Stomach (tissue), 9 donors: ENCODE measurements around the gene CD300C. TPM values are rescaled to one million over a fixed set of nuclear protein-coding genes. Genes with fewer than 3 reads are reported as not detected.

Experiments
- DNase-seq, 2 donors: peaks; one replicate each; pipeline versions ENCODE4 v3.0.0 to v3.0.0-alpha.2; 2013 to 2019
- H3K27ac ChIP-seq, 5 donors: fragments of 200-600 bp in 4 of 5; sonication (generic) in 4 of 5; one replicate each; pipeline ENCODE4 v1.5.1; 2013 to 2019; ENCODE audit warnings: mild to moderate bottlenecking in 1 of 5, moderate library complexity in 1 of 5
- H3K27me3 ChIP-seq, 3 donors: fragments of 200-600 bp; sonication (generic); one replicate each; pipeline ENCODE4 v1.5.1; 2017 to 2019; ENCODE audit warnings: mixed run types in 1 of 3
- H3K36me3 ChIP-seq, 4 donors: fragments of 200-600 bp; sonication (generic); 1 replicate in 3 of 4; 2 replicates in 1 of 4; pipeline ENCODE4 v1.5.1; 2016 to 2019
- H3K4me1 ChIP-seq, 4 donors: fragments of 200-600 bp; sonication (generic); one replicate each; pipeline ENCODE4 v1.5.1; 2016 to 2019
- H3K4me3 ChIP-seq, 4 donors: fragments of 200-600 bp; sonication (generic) in 3 of 4; one replicate each; pipeline ENCODE4 v1.5.1; 2016 to 2019; ENCODE audit warnings: mild to moderate bottlenecking in 1 of 4
- H3K9me3 ChIP-seq, 4 donors: fragments of 200-600 bp; sonication (generic); one replicate each; pipeline ENCODE4 v1.5.1; 2016 to 2019
- CTCF ChIP-seq, 7 experiments: fragments of 450-650 bp in 4 of 7; fragments of 200-600 bp in 3 of 7; sonication (generic) in 3 of 7; IDR thresholded peaks; one replicate each; pipeline ENCODE4 v1.5.1; 2016 to 2019; ENCODE audit warnings: antibody characterized with exemption in 7 of 7, control low read depth in 2 of 7, mild to moderate bottlenecking in 1 of 7
- EP300 ChIP-seq: sonication (generic); formaldehyde crosslinking; IDR thresholded peaks from one replicate; pipeline ENCODE4 v1.6.1; 2017; ENCODE audit warnings: antibody characterized with exemption
- POLR2A ChIP-seq, 4 donors: fragments of 450-650 bp; IDR thresholded peaks; one replicate each; pipeline ENCODE4 v1.6.1; 2016; ENCODE audit warnings: antibody characterized with exemption in 4 of 4, control low read depth in 2 of 4, mild to moderate bottlenecking in 1 of 4, moderate library complexity in 1 of 4
- POLR2AphosphoS5 ChIP-seq, 3 donors: sonication (generic); formaldehyde crosslinking; IDR thresholded peaks; one replicate each; pipeline ENCODE4 v1.6.1; 2016; ENCODE audit warnings: antibody characterized with exemption in 3 of 3
- WGBS, 5 donors: extraction: QIAGEN DNeasy Blood & Tissue Kit in 3 of 5; methylation state at CpG; one replicate each; pipeline versions ENCODE4 v1.1.5 to v1.1.7; 2013 to 2018; 5-methylcytosine and 5-hydroxymethylcytosine counted together
- intact Hi-C: fragments of 100-400 bp; cut with DNase I; formaldehyde crosslinking; loops from one replicate; pipeline ENCODE4 v1.15.1; 2023; ENCODE audit warnings: low total_unique reads
- polyA plus RNA-seq, 3 donors: library from polyadenylated mRNA; stranded (reverse); fragments of 200-250 nt; gene quantifications; one replicate each; pipeline ENCODE4 v1.2.3, GENCODE V29; 2013
- total RNA-seq, 5 donors: library from RNA; depleted of rRNA; stranded (reverse); fragments of >200 nt; gene quantifications; one replicate each; pipeline versions ENCODE4 v1.1.0 to v1.2.3, GENCODE V29; 2014 to 2016
- donor health status: healthy with polysubstance abuse.
- donor health status: Bipolar disorder and iron deficiency.
- donor health status: healthy.

CD300C gene
- total and polyA plus RNA-seq, 8 donors = 0.13 to 1.6 (median 0.75) TPM; not detected in 5

GRCh38 chr17:74555427-74555940 lies 9.6 kb upstream of the CD300C start:
- no peaks in the 10 kb centered on the region for H3K36me3 ChIP-seq
- no peak for DNase-seq
- no peak overlapping the region for H3K4me3 ChIP-seq
- H3K9me3 ChIP-seq = no peaks in the 10 kb centered on the region
- peaks cover 0 to 16% (median 0%) of the 10 kb centered on the region in 3 donors for H3K27me3 ChIP-seq
- intact Hi-C loops = no loop called here
- H3K27ac ChIP-seq = no peak overlapping the region
- 64 to 78% (median 73%) methylated on average over 7 of the region's 7 CpGs for WGBS, 5 donors
- TF ChIP-seq EP300 (no peak), POLR2A (IDR thresholded peaks at IDR 0.05) (no peak), CTCF (IDR thresholded peaks at IDR 0.05) (no peak), POLR2AphosphoS5 (IDR thresholded peaks at IDR 0.05) (no peak)
- no peaks in the 10 kb centered on the region for H3K4me1 ChIP-seq

GRCh38 chr17:74554909-74555308 lies 9.0 kb upstream of the CD300C start:
- H3K9me3 ChIP-seq = no peaks in the 10 kb centered on the region
- no peaks in the 10 kb centered on the region for H3K4me1 ChIP-seq
- intact Hi-C loops = no loop called here
- DNase-seq = no peak
- no peaks in the 10 kb centered on the region for H3K36me3 ChIP-seq
- 57 to 70% (median 63%) methylated on average over 6 of the region's 6 CpGs for WGBS, 5 donors
- TF ChIP-seq EP300 (no peak), POLR2A (IDR thresholded peaks at IDR 0.05) (no peak), POLR2AphosphoS5 (IDR thresholded peaks at IDR 0.05) (no peak), CTCF (IDR thresholded peaks at IDR 0.05) (no peak)
- no peak overlapping the region for H3K4me3 ChIP-seq
- peaks cover 0 to 22% (median 0%) of the 10 kb centered on the region in 3 donors for H3K27me3 ChIP-seq
- no peak overlapping the region for H3K27ac ChIP-seq

GRCh38 chr17:74552037-74552436 lies 6.1 kb upstream of the CD300C start:
- 35 to 56% (median 45%) methylated on average over 7 of the region's 7 CpGs for WGBS, 5 donors
- TF ChIP-seq CTCF (IDR thresholded peaks at IDR 0.05) (no peak), EP300 (no peak), POLR2A (IDR thresholded peaks at IDR 0.05) (no peak), POLR2AphosphoS5 (IDR thresholded peaks at IDR 0.05) (no peak)
- Histone ChIP-seq H3K9me3 (no peaks in the 10 kb centered on the region), H3K4me3 (no peak overlapping the region), H3K4me1 (no peaks in the 10 kb centered on the region), H3K36me3 (no peaks in the 10 kb centered on the region), H3K27ac (no peak overlapping the region), H3K27me3 (peaks cover 0 to 28% (median 0%) of the 10 kb centered on the region in 3 donors)
- peak in 1 of 2 donors; percentile 20 for DNase-seq
- intact Hi-C loops = no loop called here

- Histone ChIP-seq H3K27ac (no peak overlapping the region), H3K4me1 (no peaks in the 10 kb centered on the region), H3K9me3 (no peaks in the 10 kb centered on the region), H3K36me3 (no peaks in the 10 kb centered on the region), H3K4me3 (no peak overlapping the region), H3K27me3 (peaks cover 0 to 28% (median 0%) of the 10 kb centered on the region in 3 donors)
- no peak for TF ChIP-seq CTCF (IDR thresholded peaks at IDR 0.05)
- no peak for TF ChIP-seq POLR2A (IDR thresholded peaks at IDR 0.05)
- no peak for TF ChIP-seq EP300
- TF ChIP-seq POLR2AphosphoS5 (IDR thresholded peaks at IDR 0.05) = no peak
- DNase-seq = no peak
- WGBS, 5 donors = 74 to 87% (median 81%) methylated on average over 14 to 15 of the region's 15 CpGs
- intact Hi-C loops = no loop called here
These were observed 4.7 kb upstream of the CD300C start for GRCh38 chr17:74550602-74551001.
